GM19240 (cell line): ENCODE results near the gene XAF1.
"Not testable (repeated sequence)": the region's sequence is repeated elsewhere in the genome, so short reads cannot be mapped to it uniquely, and the experiment has no call there.

Experiments
- DNase-seq: peaks from one replicate; pipeline ENCODE4 v3.0.0; 2011; ENCODE audit warnings: low spot score; ENCODE audit not compliant: insufficient read length

XAF1 gene

GRCh38 chr17:6797718-6798351, 42.0 kb downstream of the XAF1 start:
- DNase-seq, result no peak

GRCh38 chr17:6799738-6800137, 43.9 kb downstream of the XAF1 start:
- no peak for DNase-seq

GRCh38 chr17:6800422-6801027, 44.7 kb downstream of the XAF1 start:
- DNase-seq, result no peak

GRCh38 chr17:6811510-6811909, 55.7 kb downstream of the XAF1 start:
- no peak for DNase-seq

GRCh38 chr17:6812295-6812694, 56.4 kb downstream of the XAF1 start:
- DNase-seq, result no peak

GRCh38 chr17:6815775-6816174, 59.9 kb downstream of the XAF1 start:
- DNase-seq, result no peak

GRCh38 chr17:6816368-6816767, 60.5 kb downstream of the XAF1 start:
- DNase-seq, result not testable (repeated sequence)

GRCh38 chr17:6818938-6819337, 63.1 kb downstream of the XAF1 start:
- DNase-seq, result no peak

- no peak for DNase-seq
Observed at GRCh38 chr17:6823011-6823442, 67.2 kb downstream of the XAF1 start.
